Lower leg skin (tissue), 4 donors: Measurements from ENCODE around the gene BCAP31. TPM values are rescaled to one million over a fixed set of nuclear protein-coding genes. Genes with fewer than 3 reads are reported as not detected.
"Not testable (repeated sequence)": the region's sequence is repeated elsewhere in the genome, so short reads cannot be mapped to it uniquely, and the experiment has no call there.

Experiments
- DNase-seq, 2 donors: peaks; one replicate each; pipeline ENCODE4 v3.0.0-alpha.2; 2019; ENCODE audit warnings: low spot score in 2 of 2
- H3K4me3 ChIP-seq: fragments of 200-600 bp; sonication (generic); 2 replicates; pipeline ENCODE4 v1.5.1; 2017; ENCODE audit warnings: mild to moderate bottlenecking, low read depth; ENCODE audit not compliant: poor library complexity, severe bottlenecking
- POLR2A ChIP-seq, 2 donors: fragments of 450-650 bp; IDR thresholded peaks; one replicate each; pipeline ENCODE4 v1.6.1; 2016 to 2017; ENCODE audit warnings: antibody characterized with exemption in 2 of 2, mild to moderate bottlenecking in 1 of 2, moderate library complexity in 1 of 2
- WGBS, 2 donors: methylation state at CpG; one replicate each; pipeline ENCODE4 v1.1.5; 2018; 5-methylcytosine and 5-hydroxymethylcytosine counted together
- intact Hi-C: fragments of 100-400 bp; cut with DNase I; formaldehyde crosslinking; loops from one replicate; pipeline ENCODE4 v1.15.0; 2023; ENCODE audit warnings: low total_unique reads
- total RNA-seq, 4 donors: library from RNA; depleted of rRNA; stranded (reverse); fragments of >200 nt; gene quantifications; one replicate each; pipeline ENCODE4 v1.1.0, GENCODE V29; 2016
- TF ChIP-seq, protein P1 (sequence below), 3 donors: fragments of 450-650 bp; IDR thresholded peaks; one replicate each; pipeline ENCODE4 v1.5.1; 2016; ENCODE audit warnings: antibody characterized with exemption in 3 of 3, mild to moderate bottlenecking in 3 of 3, moderate library complexity in 2 of 3

Gene BCAP31
- total RNA-seq, 4 donors from 2014 or later = 139 to 210 (median 169) TPM

DNA sequence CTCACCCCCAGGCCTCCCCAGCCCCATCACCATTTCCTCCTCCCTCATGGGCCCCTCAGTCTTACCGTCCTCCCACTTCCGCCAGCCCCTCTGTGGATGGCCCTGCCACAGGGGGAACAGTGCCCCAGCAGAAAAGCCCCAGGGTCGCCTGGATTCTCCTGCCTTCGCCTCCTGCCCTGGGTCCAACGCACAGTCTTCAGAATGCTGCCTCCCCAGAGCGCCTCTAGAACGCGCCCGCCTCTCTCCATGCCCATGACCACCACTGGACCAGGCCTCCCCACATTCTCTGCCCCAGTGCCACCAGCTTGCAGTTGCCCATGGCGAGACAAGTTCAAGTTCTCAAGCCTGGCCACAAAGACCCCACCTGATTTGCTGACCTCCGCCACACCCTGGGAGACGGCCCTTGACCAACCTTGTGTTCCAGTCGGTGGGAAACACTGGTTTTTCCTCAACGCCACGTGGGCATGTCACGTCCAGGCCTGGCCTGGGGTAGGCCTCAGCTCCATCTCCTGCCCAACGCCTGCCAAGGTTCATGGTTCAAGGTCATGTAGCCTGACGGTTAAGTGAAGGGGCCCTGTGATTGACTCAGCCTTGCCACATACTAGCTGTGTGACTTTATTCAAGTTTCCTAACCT lies 39.2 kb upstream of the BCAP31 start:
- 84 to 88% methylated on average over 13 to 18 of the region's 18 CpGs for WGBS, 2 donors
- no peak for DNase-seq
- TF ChIP-seq, protein P1, sequence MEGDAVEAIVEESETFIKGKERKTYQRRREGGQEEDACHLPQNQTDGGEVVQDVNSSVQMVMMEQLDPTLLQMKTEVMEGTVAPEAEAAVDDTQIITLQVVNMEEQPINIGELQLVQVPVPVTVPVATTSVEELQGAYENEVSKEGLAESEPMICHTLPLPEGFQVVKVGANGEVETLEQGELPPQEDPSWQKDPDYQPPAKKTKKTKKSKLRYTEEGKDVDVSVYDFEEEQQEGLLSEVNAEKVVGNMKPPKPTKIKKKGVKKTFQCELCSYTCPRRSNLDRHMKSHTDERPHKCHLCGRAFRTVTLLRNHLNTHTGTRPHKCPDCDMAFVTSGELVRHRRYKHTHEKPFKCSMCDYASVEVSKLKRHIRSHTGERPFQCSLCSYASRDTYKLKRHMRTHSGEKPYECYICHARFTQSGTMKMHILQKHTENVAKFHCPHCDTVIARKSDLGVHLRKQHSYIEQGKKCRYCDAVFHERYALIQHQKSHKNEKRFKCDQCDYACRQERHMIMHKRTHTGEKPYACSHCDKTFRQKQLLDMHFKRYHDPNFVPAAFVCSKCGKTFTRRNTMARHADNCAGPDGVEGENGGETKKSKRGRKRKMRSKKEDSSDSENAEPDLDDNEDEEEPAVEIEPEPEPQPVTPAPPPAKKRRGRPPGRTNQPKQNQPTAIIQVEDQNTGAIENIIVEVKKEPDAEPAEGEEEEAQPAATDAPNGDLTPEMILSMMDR (IDR thresholded peaks at IDR 0.05) = no peak
- no peak for TF ChIP-seq POLR2A (IDR thresholded peaks at IDR 0.05)
- intact Hi-C loops = loop anchor here (5.0 kb wide), 1 partner anchor 189 kb away; no protein-coding TSS in a partner anchor
- H3K4me3 ChIP-seq = no peak overlapping the region

DNA sequence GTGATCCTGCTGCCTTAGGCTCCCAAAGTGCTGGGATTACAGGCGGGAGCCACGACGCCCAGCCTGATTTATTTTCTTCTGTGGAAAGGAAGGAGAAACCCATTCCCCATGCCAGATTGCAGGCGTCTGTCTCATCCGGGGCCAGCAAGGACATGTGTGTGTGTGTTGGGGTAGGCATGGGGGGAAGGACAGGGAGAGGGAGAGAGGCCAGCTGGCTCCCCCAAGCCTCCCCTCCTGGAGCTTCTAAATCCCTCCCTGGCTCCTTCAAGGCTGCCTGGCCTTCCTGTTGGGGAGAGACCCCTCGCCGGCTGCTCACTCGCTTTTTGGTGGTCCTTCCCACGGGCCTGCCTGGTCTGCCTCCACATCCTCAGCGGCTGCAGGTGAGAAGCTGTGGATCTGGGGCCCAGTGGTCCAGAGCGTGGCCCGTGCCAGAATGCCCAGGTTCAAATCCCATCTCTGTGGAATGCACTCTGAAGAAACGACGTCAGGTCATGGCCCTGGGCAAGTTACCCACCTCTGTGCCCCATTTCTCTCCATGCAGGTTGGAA lies 38.5 kb upstream of the BCAP31 start:
- no peak overlapping the region for H3K4me3 ChIP-seq
- WGBS, 2 donors = 85 to 93% methylated on average over 9 to 14 of the region's 14 CpGs
- intact Hi-C loops = loop anchor here (5.0 kb wide), 1 partner anchor 190 kb away; no protein-coding TSS in a partner anchor
- no peak for DNase-seq
- TF ChIP-seq, protein P1 (IDR thresholded peaks at IDR 0.05) = no peak
- TF ChIP-seq POLR2A (IDR thresholded peaks at IDR 0.05) = no peak

DNA sequence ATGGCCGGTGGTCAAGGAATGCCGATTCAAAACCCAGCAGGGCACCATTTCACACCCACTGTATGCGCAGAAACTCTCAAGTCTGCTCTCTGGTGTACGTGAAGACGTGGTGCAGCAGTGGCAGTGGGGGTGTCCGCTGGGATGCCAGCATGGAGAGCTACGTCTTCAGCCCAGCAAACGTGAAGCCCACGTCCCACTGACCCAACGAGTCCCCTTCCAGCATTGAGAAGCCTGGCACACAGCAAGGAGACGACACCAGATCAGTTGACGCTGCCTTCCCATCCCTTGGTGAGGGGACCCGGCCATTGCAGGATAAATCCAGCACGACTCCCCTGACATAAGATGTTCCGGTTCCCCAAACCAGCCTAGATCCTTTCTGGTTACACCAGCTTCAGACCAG lies 37.7 kb upstream of the BCAP31 start:
- TF ChIP-seq, protein P1 (IDR thresholded peaks at IDR 0.05) = no peak
- no peak for TF ChIP-seq POLR2A (IDR thresholded peaks at IDR 0.05)
- no peak for DNase-seq
- no peak overlapping the region for H3K4me3 ChIP-seq
- intact Hi-C loops = loop anchor here (5.0 kb wide), 1 partner anchor 190 kb away; no protein-coding TSS in a partner anchor
- 82 to 88% methylated on average over 6 to 14 of the region's 15 CpGs for WGBS, 2 donors

DNA sequence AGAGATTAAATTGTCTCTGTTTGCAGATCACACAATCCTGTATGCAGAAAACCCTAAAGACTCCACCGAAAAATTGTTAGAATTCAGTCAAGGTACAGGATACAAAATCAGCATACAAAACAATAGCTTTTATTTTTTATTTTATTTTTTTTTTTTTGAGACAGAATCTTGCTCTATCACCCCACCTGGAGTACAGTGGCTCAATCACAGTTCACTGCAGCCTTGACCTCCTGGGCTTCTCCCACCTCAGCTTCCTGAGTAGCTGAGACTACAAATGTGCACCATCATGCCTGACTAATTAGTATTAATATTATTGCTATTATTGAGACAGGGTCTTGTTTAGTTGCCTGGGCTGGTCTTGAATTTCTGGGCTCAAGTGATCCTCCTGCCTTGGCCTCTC lies 30.9 kb upstream of the BCAP31 start:
- 77 to 94% methylated on average over 1 of the region's 1 CpG for WGBS, 2 donors
- H3K4me3 ChIP-seq = no peak overlapping the region
- intact Hi-C loops = no loop called here
- TF ChIP-seq, protein P1 (IDR thresholded peaks at IDR 0.05) = no peak
- no peak for TF ChIP-seq POLR2A (IDR thresholded peaks at IDR 0.05)
- DNase-seq = no peak

DNA sequence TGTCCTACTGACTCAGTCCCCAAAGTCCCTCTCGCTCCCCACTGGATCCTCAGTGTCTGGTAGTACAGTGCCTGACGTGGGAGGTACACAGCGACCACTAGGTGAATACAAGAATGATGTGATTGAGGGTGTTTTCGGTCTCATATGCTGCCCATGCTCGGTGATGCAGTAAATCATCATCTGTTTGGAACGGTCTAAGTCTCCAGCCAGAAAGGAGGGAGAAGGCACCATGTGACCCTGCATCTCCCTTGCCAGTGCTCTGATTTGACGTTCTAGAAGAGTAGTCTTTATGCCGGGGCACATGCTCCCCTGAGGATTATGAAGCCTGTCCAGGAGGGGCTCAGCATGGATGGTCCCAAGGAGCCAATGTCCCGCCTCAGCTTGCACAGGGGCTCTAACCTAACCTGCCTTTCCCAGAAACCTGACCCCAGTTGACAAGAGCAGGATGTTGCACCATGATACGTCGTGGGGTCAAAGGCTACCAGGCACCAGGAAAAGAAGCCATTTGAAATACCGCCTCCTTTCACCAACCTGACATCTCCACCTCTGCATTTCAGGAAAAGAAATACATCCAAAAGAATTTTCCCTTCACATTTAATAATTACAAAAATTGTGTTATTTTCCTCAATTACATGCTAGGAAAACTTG lies 26.1 kb upstream of the BCAP31 start:
- WGBS, 2 donors = 78 to 82% methylated on average over 11 to 12 of the region's 12 CpGs
- DNase-seq = no peak
- intact Hi-C loops = no loop called here
- TF ChIP-seq POLR2A (IDR thresholded peaks at IDR 0.05) = no peak
- TF ChIP-seq, protein P1 (IDR thresholded peaks at IDR 0.05) = no peak
- no peak overlapping the region for H3K4me3 ChIP-seq

DNA sequence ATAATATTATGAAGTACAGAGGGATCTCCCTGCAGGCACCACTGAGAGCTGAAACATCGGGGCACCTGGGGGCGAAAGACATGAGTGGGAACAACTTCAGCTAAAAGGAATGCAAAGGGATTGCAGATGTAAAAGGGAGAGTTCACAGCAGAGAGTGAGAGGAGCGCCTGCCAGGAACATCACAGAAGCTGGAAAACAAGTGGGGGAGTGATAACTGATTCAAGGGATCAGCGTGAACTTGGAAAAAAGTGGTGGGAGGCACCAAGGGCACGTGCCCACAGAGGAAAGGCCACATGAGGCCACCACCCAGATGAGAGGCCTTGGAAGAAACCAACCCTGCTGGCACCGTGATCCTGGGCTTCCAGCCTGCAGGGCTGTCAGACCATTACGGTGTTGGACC lies 24.8 kb upstream of the BCAP31 start:
- H3K4me3 ChIP-seq, DNase-seq, intact Hi-C loops: not testable (repeated sequence)
- WGBS, 2 donors = 82 to 85% methylated on average over 7 of the region's 7 CpGs

DNA sequence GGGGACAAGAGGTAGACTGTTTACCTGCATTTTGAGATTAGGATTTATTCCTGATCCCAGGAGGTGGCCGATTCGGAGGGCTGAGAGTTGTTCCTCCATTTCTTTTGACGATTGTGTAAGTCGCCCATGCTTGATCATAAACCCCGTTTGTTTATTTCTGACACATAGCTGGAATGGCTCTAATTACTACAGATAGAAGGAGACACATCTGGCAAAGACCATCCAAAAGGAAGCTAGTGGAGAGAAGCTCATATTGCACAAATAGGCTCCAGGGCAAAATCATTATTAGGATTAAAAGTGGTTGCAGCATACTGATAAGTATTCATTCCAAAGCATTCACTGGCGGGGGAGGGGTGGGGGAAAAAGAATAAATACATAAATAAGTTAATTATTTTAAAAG lies 22.8 kb upstream of the BCAP31 start:
- 35 to 66% methylated on average over 6 of the region's 6 CpGs for WGBS, 2 donors
- intact Hi-C loops, DNase-seq: not testable (repeated sequence)

More for the DNA sequence above, 22.8 kb upstream of the BCAP31 start:
- not testable (repeated sequence) for H3K4me3 ChIP-seq
